ENCODE data around the gene RPL10A.

The RPL10A gene

GRCh38 chr6:35474942-35475570, 6.9 kb downstream of the RPL10A start:
- DNase-seq (ENCODE audit: low read depth, low spot score) = no peak

GRCh38 chr6:35475573-35475972, 7.4 kb downstream of the RPL10A start:
- DNase-seq (ENCODE audit: low read depth, low spot score) = no peak

DNA sequence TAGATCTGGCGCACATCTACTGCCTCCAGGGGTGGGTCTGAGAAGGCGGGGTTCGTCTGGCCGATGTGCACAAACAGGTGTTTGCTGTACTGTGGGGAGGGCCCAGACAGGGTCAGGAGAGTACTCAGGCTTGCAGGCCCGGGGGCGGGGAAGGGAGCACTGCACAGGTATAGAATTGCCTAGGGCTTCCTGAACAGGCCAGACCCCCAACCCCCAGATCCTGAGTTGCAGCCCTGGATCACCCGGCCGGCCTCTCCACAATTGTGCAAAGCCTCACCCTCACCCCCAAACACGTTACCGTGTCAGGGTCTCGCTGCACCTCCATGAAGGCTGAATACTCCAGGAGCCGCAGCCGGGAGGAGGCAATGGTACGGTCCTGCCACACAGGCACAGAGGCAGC, 7.8 kb downstream of the RPL10A start:
- DNase-seq (ENCODE audit: low read depth, low spot score) = no peak

DNA sequence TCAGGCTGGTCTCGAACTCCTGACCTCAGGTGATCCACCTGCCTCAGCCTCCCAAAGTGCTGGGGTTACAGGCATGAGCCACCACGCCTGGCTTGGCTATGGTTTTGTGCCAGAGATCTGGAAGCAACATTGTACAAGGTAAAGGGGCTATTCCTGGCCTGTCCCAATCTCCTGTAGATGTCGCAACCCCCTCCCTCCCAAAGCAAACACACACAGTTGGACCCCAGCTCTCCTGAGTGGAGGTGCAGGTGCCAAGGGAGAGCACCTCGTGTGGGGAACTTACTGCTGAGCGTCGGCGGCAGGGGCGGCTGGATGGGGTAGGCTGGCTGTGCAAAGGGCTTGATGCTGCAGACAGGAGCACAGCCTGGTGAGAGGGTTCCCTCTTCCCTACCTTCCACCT, 8.8 kb downstream of the RPL10A start:
- DNase-seq (ENCODE audit: low read depth, low spot score) = no peak

GRCh38 chr6:35477551-35478179, 9.5 kb downstream of the RPL10A start:
- DNase-seq (ENCODE audit: low read depth, low spot score) = no peak

GRCh38 chr6:35478259-35478658, 10.1 kb downstream of the RPL10A start:
- no peak for DNase-seq (ENCODE audit: low read depth, low spot score)

- DNase-seq (ENCODE audit: low read depth, low spot score) = no peak
Measured at GRCh38 chr6:35480176-35480575, 12.0 kb downstream of the RPL10A start.

GRCh38 chr6:35481226-35481625, 13.0 kb downstream of the RPL10A start:
- no peak for DNase-seq (ENCODE audit: low read depth, low spot score)

DNA sequence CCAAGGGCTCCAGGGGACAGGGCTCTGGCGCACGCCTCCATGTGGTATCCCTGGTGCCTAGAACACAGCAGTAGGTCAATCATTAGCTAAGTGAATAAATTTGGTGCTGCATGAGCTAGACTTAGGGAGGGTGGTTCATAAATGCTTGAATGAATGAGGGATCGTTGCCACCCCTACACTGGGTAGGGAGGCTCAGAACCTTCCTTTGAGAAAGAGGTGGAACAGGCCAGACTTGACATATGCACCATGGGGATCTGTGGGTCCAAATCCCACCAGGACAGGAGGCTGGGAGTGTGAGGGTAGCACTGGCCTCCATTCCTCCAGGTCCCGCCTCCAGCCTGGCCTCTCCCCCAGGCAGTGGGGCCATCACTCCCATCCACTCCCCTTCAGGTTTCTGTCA, 14.9 kb downstream of the RPL10A start:
- DNase-seq (ENCODE audit: low read depth, low spot score) = no peak

- DNase-seq (ENCODE audit: low read depth, low spot score) = no peak
Measured at GRCh38 chr6:35483490-35483889, 15.3 kb downstream of the RPL10A start.

GRCh38 chr6:35483893-35484645, 15.9 kb downstream of the RPL10A start:
- no peak for DNase-seq (ENCODE audit: low read depth, low spot score)

- no peak for DNase-seq (ENCODE audit: low read depth, low spot score)
Measured at GRCh38 chr6:35484921-35485392, 16.8 kb downstream of the RPL10A start.

DNA sequence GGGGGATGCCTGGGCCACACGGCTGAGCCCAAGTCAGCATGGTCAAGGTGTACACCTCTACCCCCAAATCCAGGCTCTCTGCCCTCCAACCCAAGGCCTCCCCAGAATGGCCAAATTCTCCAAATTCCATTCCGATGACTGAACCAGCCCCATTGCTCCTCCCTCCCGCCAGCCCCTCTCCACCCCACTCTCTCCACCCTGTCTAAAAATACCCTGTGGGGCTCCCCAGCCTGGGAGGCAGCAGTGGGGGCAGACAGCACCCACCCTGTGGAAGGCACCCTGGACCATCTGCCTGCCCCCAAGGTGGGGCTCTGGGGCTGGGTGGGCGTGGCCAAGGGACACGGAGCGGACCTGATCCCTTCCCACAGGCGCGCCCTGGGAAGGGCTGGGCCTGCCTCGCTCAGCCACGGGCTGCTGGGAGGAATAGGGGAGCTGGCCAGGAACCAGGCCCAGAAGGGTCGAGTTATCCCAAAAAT, 17.2 kb downstream of the RPL10A start:
- no peak for DNase-seq (ENCODE audit: low read depth, low spot score)

DNA sequence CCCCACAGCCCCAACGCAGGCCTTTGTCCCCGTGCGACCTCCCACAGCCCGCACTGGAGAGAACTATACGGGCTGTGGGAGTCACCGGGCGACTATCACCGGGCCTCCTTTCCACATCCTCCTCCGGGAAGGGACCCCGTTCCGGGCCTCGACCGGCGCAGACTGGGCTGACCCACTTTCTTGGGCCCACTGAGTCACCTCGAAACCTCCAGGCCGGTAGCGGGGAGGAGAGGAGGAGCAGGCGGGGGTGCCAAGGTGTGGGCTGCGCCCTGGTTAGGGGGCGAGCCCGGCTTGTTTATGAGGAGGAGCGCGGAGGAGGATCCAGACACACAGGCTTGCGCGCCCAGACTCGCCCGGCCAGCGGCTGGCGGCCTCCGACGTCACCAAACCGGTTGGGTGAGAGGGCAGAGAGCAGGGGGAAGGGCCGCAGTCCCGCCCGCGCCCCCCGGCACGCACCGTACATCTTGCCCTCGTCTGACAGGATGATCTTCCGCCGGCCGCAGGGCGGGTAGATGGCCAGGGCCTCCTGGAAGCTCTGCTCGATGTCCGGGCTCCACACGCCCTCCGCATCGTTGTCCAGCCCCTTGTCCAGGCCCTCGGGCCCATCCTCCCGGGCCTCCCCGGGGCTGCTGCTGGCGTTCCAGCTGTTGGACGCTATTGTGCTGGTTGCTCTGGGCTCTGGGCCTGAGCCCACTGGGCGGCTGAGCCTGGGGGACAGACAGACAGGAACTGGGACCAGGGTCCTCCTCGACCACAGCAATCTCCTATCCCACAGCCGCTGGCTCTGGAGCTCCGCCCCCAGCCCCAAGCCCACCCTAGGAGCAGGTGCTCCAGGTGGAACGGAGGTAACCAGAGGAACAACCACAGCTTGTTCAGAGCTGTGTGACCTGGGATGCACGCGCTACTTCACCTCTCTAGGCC, 18.1 kb downstream of the RPL10A start:
- DNase-seq (ENCODE audit: low read depth, low spot score) = no peak

DNA sequence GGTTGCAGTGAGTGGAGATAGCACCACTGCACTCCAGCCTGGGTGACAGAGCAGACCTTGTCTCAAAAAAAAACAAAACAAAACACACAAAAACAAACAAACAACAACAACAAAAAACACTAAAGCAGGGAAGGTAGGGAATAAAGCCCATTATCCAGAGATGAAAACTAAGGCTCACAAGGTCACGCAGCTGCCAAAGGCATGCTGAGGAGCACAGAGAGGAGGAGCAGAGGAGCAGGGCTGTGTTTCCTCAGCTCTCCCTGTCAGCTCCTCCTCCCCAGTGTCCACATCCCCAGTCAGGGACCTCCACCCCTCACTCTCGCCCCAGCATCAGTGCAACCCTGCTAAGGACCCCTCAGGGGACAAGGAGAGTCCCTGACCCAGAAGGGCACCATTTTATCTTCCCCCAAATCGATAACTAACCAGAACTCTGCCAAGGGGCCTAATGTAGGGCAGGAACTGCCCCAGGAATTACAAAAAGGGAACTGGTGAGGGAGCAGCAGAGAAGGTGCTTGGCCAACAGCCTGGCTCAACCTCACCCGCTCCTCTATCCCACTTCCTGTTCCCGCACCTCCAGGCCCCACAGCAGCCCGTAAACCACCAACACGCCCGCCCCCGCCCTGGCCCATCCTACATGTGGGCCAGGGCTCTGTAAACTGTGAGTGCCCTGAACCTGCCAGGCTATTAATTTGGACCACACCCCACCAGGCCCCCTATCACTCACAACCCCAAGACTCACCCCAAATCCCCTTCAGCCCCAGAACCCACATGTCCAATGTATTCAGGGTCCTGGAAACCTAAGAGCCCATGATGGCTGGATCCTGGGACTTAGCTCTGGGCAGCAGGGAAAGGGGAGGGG, 19.7 kb downstream of the RPL10A start:
- DNase-seq (ENCODE audit: low read depth, low spot score) = no peak

- DNase-seq (ENCODE audit: low read depth, low spot score) = no peak
Measured at GRCh38 chr6:35488517-35488862, 20.3 kb downstream of the RPL10A start.

- DNase-seq (ENCODE audit: low read depth, low spot score) = no peak
Measured at GRCh38 chr6:35489066-35489465, 20.9 kb downstream of the RPL10A start.

GRCh38 chr6:35489995-35490791, 22.0 kb downstream of the RPL10A start:
- no peak for DNase-seq (ENCODE audit: low read depth, low spot score)

GRCh38 chr6:35490821-35491557, 22.8 kb downstream of the RPL10A start:
- no peak for DNase-seq (ENCODE audit: low read depth, low spot score)
